Amygdala (tissue), 56 donors: ENCODE data around the gene MLXIP.
A peak's percentile ranks its signal among the peaks of the same experiment; 100 is the strongest.
"Not testable (repeated sequence)": the region's sequence is repeated elsewhere in the genome, so short reads cannot be mapped to it uniquely, and the experiment has no call there.

Experiments
- DNase-seq, 56 donors: peaks; one replicate each; lab custom pipeline; 2025; lab: John Stamatoyannopoulos, UW

The MLXIP gene

GRCh38 chr12:122051231-122051876, 27.2 kb upstream of the MLXIP start:
- no peak for DNase-seq

GRCh38 chr12:122052285-122052684, 26.3 kb upstream of the MLXIP start:
- no peak for DNase-seq

GRCh38 chr12:122054842-122055520, 23.6 kb upstream of the MLXIP start:
- DNase-seq, result no peak

- DNase-seq, result not testable (repeated sequence)
These were observed 22.1 kb upstream of the MLXIP start for GRCh38 chr12:122056406-122056805.

GRCh38 chr12:122057007-122057735, 21.4 kb upstream of the MLXIP start:
- no peak for DNase-seq

GRCh38 chr12:122057769-122058168, 20.8 kb upstream of the MLXIP start:
- DNase-seq, result no peak

GRCh38 chr12:122058549-122059149, 19.9 kb upstream of the MLXIP start:
- DNase-seq, result no peak

GRCh38 chr12:122059203-122059960, 19.2 kb upstream of the MLXIP start:
- DNase-seq, result no peak

- DNase-seq, result no peak
These were observed 18.5 kb upstream of the MLXIP start for GRCh38 chr12:122060081-122060501.

- DNase-seq, result no peak
These were observed 17.3 kb upstream of the MLXIP start for GRCh38 chr12:122061253-122061652.

GRCh38 chr12:122062832-122063693, 15.5 kb upstream of the MLXIP start:
- peak in 17 of 56 donors; percentile 9 to 47 (median 22) for DNase-seq

- peak in 1 of 56 donors; percentile 29 for DNase-seq
These were observed 14.9 kb upstream of the MLXIP start for GRCh38 chr12:122063694-122064024.

- peak in 51 of 56 donors; percentile 8 to 88 (median 62) for DNase-seq
These were observed 14.4 kb upstream of the MLXIP start for GRCh38 chr12:122064025-122064777.

GRCh38 chr12:122064780-122065588, 13.6 kb upstream of the MLXIP start:
- DNase-seq, result no peak

- DNase-seq, result no peak
These were observed 11.0 kb upstream of the MLXIP start for GRCh38 chr12:122067548-122067947.

- DNase-seq, result no peak
These were observed 10.6 kb upstream of the MLXIP start for GRCh38 chr12:122067966-122068365.

- peak in 1 of 56 donors; percentile 52 for DNase-seq
These were observed 6.3 kb upstream of the MLXIP start for GRCh38 chr12:122072031-122072970.
